ENCODE results near the gene FBXO31. TPM values are rescaled to one million over a fixed set of nuclear protein-coding genes. Genes with fewer than 3 reads are reported as not detected.

The FBXO31 gene
- total and polyA plus RNA-seq, 2 of the 8 experiments (the other 6 are each of a cell fraction or from before 2014, with no cell fraction given), result 8.3 to 21.6 TPM

DNA sequence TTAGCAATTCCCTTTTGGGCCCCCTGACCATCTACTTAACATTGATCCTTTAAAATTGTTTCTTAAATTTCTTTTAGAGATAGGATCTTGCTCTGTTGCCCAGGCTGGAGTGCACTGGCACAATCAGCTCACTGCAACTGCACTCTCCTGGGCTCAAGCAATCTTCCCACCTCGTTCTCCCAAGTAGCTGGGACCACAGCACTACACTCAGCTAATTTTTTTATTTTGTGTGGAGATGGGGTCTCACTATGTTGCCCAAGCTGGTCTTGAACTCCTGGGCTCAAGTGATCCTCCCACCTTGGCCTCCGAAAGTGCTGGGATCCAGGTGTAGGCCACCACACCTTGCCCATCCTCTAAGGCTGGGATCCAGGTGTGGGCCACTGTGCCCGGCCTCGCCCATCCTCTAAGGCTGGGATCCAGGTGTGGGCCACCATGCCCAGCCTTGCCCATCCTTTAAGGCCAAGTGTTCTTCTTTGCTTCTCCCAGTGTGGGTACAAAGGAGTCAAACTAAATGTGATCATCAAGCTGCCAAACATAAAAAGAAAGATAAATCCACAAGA is 79.5 kb downstream of the FBXO31 start:
- Histone ChIP-seq H4K8ac (ENCODE audit: extremely low read depth, insufficient read depth, low read length) (no peak overlapping the region), H2BK120ac (replicated peaks; ENCODE audit: low read depth, low read length) (no peak overlapping the region), H3K9ac (replicated peaks in 1 of 4; ENCODE audit: extremely low read depth in 1 of 4, low read depth in 3 of 4, low read length in 3 of 4) (no peak overlapping the region), H3K18ac (ENCODE audit: extremely low read depth, low read length) (no peak overlapping the region), H3K23me2 (ENCODE audit: low read depth, low read length) (no peaks in the 10 kb centered on the region), H2BK15ac (ENCODE audit: low read length) (no peak overlapping the region), H3K23ac (ENCODE audit: insufficient read length) (no peak overlapping the region), H3K27ac (ENCODE audit: low read depth, low read length) (no peak overlapping the region), H3K79me2 (ENCODE audit: control insufficient read depth in 1 of 2, insufficient read depth in 2 of 2, low read length in 2 of 2) (no peaks in the 10 kb centered on the region), H3K36me3 (ENCODE audit: control insufficient read depth in 2 of 4, insufficient read depth in 4 of 4, low read length in 3 of 4) (0 out of 8 replicates have a peak, but pooled peaks cover 0 to 2% (median 0%) of the 10 kb centered on the region in 4 experiments), H3K27me3 (replicated peaks in 1 of 4; ENCODE audit: control insufficient read depth in 3 of 4, extremely low read depth in 1 of 4, insufficient read depth in 3 of 4, low read length in 3 of 4) (no peaks in the 10 kb centered on the region), H4K5ac (ENCODE audit: insufficient read length, low read depth, low read length) (no peak overlapping the region), H3K4me3 (ENCODE audit: extremely low read depth in 1 of 4, insufficient read depth in 2 of 4, low read depth in 3 of 4, low read length in 4 of 4) (no peak overlapping the region), H2BK5ac (ENCODE audit: low read depth, low read length) (no peak overlapping the region), H3K9me3 (ENCODE audit: insufficient read depth in 2 of 2, low read depth in 1 of 2, low read length in 1 of 2) (peaks cover 0 to 5% of the 10 kb centered on the region in 2 experiments; a peak in 1 of 4 replicates), H4K20me1 (replicated peaks in 1 of 2; ENCODE audit: control insufficient read depth in 1 of 2, insufficient read depth in 2 of 2, low read length in 2 of 2) (peaks cover 0 to 2% of the 10 kb centered on the region in 2 experiments), H2AK5ac (ENCODE audit: low read depth, low read length) (no peak overlapping the region), H3K56ac (replicated peaks; ENCODE audit: insufficient read length, low read depth, low read length) (no peak overlapping the region), H3K4me1 (replicated peaks in 1 of 4; ENCODE audit: control insufficient read depth in 3 of 4, insufficient read depth in 4 of 4, low read length in 3 of 4) (peaks cover 0 to 6% (median 0%) of the 10 kb centered on the region in 4 experiments; a peak in 1 of 7 replicates), H3K4me2 (ENCODE audit: insufficient read depth in 1 of 2, low read depth in 2 of 2, low read length in 2 of 2) (no peak overlapping the region), H4K91ac (replicated peaks; ENCODE audit: insufficient read length, low read length) (no peak overlapping the region), H3K79me1 (ENCODE audit: low read depth, low read length) (no peaks in the 10 kb centered on the region), H3K14ac (ENCODE audit: insufficient read length) (no peak overlapping the region), H2BK12ac (ENCODE audit: low read depth, low read length) (no peak overlapping the region), H2AFZ (ENCODE audit: low read length) (no peak overlapping the region), H3K4ac (replicated peaks; ENCODE audit: insufficient read length, low read depth, low read length) (no peak overlapping the region), H2BK20ac (ENCODE audit: low read length) (no peak overlapping the region)
- no peak for DNase-seq (ENCODE audit: low read depth in 1 of 2, low spot score in 2 of 2)
- FAIRE-seq, result no peak
- WGBS, 2 experiments (ENCODE audit: extremely low coverage in 1 of 2, insufficient coverage in 1 of 2, insufficient read length in 1 of 2, insufficient replicate concordance in 2 of 2, low coverage in 1 of 2, low lambda C conversion rate in 2 of 2, missing lambda C conversion rate in 1 of 2), result 93% methylated on average over 4 of the region's 4 CpGs; no CpG with 5 or more reads in 1 of the 2 experiments
- POLR2A ChIA-PET (ENCODE audit: partially characterized antibody), result interaction anchor here (0.7 to 1.4 kb wide), 3 partner anchors 13 to 45 kb away, joined by 3 to 6 read pairs (median 4); partner anchors contain the start of gene C16orf95
- no peak for TF ChIP-seq CBX8 (IDR thresholded peaks at IDR 0.05; ENCODE audit: borderline replicate concordance, low read depth, low read length)
- TF ChIP-seq CTCF (IDR thresholded peaks at IDR 0.05; ENCODE audit: control extremely low read depth in 1 of 3, insufficient read depth in 1 of 3, low read depth in 1 of 3, low read length in 3 of 3), result no peak
- TF ChIP-seq RBBP5 (IDR thresholded peaks at IDR 0.05; ENCODE audit: borderline replicate concordance, low read depth, low read length), result no peak
- TF ChIP-seq KDM4A (IDR thresholded peaks at IDR 0.05; ENCODE audit: low read depth, low read length, severe bottlenecking), result no peak
- TF ChIP-seq KDM1A (IDR thresholded peaks at IDR 0.05; ENCODE audit: borderline replicate concordance, low read length), result no peak
- no peak for TF ChIP-seq HDAC2 (IDR thresholded peaks at IDR 0.05; ENCODE audit: borderline replicate concordance in 1 of 2, low read depth in 2 of 2, low read length in 2 of 2)
- no peak for TF ChIP-seq RNF2 (IDR thresholded peaks at IDR 0.05; ENCODE audit: borderline replicate concordance, low read depth, low read length, missing control alignments, poor library complexity, severe bottlenecking)
- no peak for TF ChIP-seq TEAD4 (IDR thresholded peaks at IDR 0.05; ENCODE audit: low read depth, low read length)
- CTCF ChIA-PET (ENCODE audit: partially characterized antibody), result interaction anchor here (0.6 to 1.8 kb wide), 6 partner anchors 8 to 430 kb away, joined by 3 to 6 read pairs (median 4); no protein-coding TSS in a partner anchor

All from H1 (cell line).